Gastrocnemius medialis (tissue), 4 donors: ENCODE data around the gene ATXN1.

ENCODE experiments used
- CTCF ChIP-seq, 5 experiments: fragments of 450-650 bp in 3 of 5; fragments of 200-600 bp in 2 of 5; sonication (generic) in 2 of 5; IDR thresholded peaks in 4 of 5; conservative IDR thresholded peaks in 1 of 5; 1 replicate in 4 of 5; 2 replicates in 1 of 5; pipeline ENCODE4 v1.5.1; 2016 to 2019; ENCODE audit warnings: antibody characterized with exemption in 5 of 5, mild to moderate bottlenecking in 3 of 5, moderate library complexity in 3 of 5
- POLR2A ChIP-seq, 2 donors: fragments of 450-650 bp; IDR thresholded peaks; one replicate each; pipeline ENCODE4 v1.6.1; 2017; ENCODE audit warnings: antibody characterized with exemption in 2 of 2, mild to moderate bottlenecking in 2 of 2, moderate library complexity in 2 of 2

DNA sequence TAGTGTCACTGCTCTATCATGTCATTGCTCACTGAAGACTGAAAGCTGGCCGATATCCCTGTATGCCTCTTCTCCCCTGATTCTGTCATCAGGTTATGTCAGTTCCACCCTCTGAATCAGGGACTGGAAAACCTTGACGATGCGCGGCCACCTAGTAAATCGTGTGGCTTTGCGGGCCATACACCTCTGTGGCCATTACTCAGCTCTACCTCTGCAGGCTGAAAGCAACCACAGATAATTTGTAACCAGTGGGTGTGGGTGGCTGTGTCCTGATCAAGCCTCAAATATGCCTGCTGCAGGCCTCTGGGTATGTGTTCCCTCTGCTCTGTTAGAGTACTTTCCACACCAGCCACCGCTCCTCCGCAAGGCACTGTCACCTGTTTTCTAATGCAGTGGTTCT, 417.7 kb downstream of the ATXN1 start:
- TF ChIP-seq POLR2A (IDR thresholded peaks at IDR 0.05) (no peak), CTCF (IDR thresholded peaks at IDR 0.05 in 4 of 5, conservative IDR thresholded peaks at IDR 0.05 in 1 of 5) (no peak)
